GM19467 (cell line): Measurements from ENCODE around the gene SLC22A2.
"Not testable (repeated sequence)": the region's sequence is repeated elsewhere in the genome, so short reads cannot be mapped to it uniquely, and the experiment has no call there.

Experiments
- ATAC-seq: cut with Tn5 transposase; IDR thresholded peaks from one replicate; pipeline ENCODE4 v1.9.1; 2021; ENCODE audit warnings: mild to moderate bottlenecking, moderate library complexity; ENCODE audit not compliant: unreplicated experiment

SLC22A2 gene

GRCh38 chr6:160258346-160259142, at the start of gene SLC22A2:
SLC22A2 (minus strand) TSS chr6:160258821; CDS start chr6:160258757, 64 bp downstream.
- ATAC-seq, result no peak

DNA sequence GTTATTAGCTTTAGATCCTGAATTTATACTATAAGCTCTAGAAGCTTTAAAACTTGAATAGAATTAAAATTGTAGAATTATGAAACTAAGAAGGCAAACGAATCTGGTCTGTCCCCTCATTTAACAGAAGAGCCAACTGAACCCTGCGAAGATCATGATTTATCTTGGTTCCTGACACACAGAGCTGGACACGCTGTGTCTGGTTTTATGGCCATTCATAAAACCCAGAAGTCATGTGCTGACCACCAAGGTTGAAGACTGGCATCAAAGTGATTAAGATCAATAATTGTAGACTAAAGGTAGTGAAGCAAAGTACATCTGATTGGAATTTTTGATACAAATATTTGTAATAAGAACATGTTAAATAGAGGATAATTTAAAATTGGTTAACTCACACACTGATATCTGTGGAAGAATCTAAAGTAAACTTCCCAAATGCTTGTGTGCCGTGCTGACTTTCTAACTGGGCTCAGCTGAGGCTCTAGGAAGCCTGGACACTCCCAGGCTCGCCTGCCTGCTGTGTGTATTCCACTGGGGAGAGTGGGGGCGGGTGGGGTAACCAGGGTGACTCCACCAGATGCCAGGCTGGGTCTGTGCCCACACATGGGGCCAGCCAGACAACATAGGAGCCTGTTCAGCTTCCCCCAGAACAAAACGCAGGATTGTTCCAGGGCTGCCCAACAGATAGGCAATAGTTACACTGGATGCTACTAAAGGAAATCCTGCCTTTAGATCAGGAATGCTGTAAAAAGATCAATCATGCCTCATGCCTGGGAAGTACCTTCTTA, 47.5 kb upstream of the SLC22A2 start:
- ATAC-seq, result no peak

DNA sequence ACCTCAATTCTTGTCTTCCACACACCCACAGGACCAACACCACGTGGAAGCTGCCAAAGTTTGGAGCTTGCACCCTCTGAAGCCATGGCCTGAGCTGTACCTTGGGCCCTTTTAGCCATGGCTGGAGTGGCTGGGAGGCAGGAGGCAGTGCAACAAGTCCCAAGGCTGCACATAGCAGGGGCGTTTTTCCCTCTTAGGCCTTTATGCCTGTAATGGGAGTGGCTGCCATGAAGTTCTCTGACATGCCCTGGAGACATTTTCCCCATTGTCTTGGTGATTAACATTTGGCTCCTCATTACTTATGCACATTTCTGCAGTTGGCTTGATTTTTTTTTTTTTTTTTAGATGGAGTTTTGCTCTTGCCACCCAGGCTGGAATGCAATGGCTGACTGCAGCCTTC, 45.2 kb upstream of the SLC22A2 start:
- no peak for ATAC-seq

GRCh38 chr6:160302431-160303082, 43.9 kb upstream of the SLC22A2 start:
- not testable (repeated sequence) for ATAC-seq

- ATAC-seq, result no peak
These were observed 42.7 kb upstream of the SLC22A2 start for GRCh38 chr6:160301339-160301738.

DNA sequence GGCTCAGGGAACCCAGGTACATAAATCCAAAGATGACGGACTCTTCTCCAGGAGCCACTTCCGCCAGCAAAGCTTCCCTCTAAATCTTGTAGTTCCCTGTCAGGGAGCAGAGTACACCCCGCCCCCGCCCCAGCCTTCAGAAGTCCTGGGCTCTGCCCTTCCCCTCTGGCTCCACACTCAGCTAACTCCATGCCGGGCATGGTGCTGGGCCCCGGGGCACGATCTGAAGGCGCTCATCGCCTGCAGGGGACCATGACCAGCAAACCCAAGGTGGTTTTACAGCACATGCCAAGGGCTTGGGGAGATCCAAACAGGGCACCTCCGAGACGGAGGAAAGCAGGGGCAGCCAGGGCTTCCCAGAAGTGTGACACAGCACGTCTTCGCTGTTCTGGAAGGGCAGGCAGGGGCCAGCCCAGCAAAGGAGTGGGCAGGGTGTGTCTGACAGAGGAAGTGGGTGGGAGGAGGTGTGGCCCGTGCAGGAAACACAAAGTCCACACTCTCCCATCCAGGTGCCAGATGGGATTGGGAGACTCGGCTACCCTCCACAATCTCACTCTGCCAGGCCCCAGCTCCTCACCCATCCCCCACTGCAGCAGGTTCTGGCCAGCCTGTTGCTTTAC, 41.6 kb upstream of the SLC22A2 start:
- ATAC-seq, result no peak

DNA sequence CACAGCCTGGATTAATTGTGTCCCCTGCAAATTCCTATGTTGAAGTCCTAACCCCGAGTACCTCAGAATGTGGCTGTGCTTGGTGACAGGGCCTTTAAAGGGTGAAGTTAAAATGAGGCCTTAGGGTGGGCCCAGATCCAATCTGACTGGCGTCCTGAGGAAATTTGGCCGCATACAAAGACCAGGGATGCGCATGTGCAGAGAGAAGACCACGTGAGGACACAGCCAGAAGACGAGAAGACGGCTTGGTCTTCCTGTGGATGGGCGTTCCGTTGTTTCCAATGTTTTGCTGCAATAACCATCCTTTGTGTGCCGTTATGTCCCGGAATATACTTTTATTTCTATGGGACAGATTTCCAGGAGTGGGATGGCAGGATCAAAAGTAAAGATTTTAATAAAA, 40.9 kb upstream of the SLC22A2 start:
- ATAC-seq, result no peak

GRCh38 chr6:160298121-160298520, 39.5 kb upstream of the SLC22A2 start:
- ATAC-seq, result no peak

GRCh38 chr6:160297310-160297709, 38.7 kb upstream of the SLC22A2 start:
- ATAC-seq, result no peak

- no peak for ATAC-seq
These were observed 35.2 kb upstream of the SLC22A2 start for GRCh38 chr6:160293844-160294243.

DNA sequence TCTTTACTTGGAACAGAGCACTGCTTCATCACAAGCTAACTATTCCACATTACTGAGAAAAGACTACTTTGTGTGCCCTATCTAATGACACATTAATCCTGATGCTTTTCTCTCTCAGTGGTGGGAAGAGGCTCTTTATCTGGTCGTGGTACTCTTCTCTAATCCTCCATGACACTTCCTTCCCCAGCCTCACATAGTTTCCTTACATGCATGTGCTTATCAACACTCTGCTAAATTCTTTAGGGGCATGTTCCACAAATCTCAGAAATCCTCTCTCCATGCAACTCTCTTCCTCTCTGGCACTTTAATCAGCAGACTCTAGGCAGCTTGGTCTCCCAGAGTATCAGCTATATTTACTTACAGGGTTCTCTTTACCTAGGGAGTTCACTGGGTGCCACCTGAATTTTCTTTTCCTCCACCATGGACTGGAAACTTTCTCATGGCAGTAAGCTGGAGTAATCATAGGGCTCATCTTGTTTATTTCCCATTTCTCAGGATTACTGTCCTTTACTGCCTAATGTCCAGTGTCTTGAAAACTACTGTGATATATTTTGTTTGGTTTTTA, 27.0 kb upstream of the SLC22A2 start:
- no peak for ATAC-seq

- no peak for ATAC-seq
These were observed 26.0 kb upstream of the SLC22A2 start for GRCh38 chr6:160284575-160284974.

- ATAC-seq, result no peak
These were observed 23.8 kb upstream of the SLC22A2 start for GRCh38 chr6:160282444-160282843.

- no peak for ATAC-seq
These were observed 21.2 kb upstream of the SLC22A2 start for GRCh38 chr6:160279850-160280249.

- ATAC-seq, result no peak
These were observed 20.2 kb upstream of the SLC22A2 start for GRCh38 chr6:160278786-160279310.

- ATAC-seq, result no peak
These were observed 19.7 kb upstream of the SLC22A2 start for GRCh38 chr6:160278311-160278710.

DNA sequence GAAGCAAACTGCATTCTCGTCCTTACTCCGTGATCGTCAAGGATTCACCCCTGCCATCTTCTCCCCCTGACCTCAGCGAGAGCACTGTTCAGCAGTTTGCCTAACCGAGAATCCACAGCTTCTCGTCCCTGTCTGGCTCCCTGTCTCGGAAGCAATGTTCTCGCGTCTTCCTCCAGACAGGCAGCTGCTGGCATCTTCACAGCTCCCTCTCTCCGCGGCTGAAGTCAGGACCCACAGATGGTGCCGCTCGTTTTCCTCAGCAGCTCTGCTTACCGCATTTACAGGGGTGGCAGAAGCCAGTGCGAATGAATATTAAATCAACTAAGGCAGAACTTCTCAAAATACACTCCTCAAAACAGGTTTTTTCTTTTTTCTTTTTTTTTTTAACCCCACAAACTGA, 18.9 kb upstream of the SLC22A2 start:
- no peak for ATAC-seq

DNA sequence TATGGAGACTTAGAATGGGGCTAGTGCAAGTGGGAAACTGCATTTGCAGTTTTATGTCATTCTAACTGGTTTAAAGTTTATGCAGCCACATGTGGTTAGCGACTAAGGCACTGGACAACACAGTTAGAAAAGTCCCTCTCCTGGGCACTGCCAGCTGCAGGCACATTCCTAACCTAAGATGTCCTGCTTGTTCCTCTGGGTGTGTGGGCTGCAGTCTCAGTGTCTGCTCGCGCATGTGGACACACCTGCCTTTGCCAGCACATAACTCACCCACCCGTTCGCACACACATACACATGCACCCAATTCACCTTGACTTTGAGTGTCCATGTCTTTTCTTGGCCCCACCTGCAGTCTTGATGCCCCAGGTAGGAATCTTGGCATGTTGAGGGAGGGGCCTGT, 18.5 kb upstream of the SLC22A2 start:
- ATAC-seq, result no peak

DNA sequence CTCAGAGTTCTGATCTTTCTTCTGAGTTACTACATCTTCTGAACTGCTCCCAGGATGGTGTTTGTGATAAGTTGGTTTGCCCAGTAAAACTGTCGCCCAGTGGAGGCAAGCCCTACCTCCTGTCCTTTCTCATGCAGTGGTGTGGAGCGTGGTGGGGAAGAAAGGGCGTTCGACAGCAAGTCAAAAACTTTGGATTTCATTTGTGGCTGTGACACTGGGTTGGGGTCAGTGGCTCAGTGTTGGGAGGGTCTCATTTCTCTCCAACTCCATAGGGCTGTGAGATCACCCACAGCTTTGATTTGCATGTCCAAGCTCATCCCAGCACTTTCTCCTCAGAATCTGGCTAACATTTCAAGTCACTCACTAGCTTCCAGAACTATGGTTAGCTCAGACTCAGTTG, 17.5 kb upstream of the SLC22A2 start:
- no peak for ATAC-seq

GRCh38 chr6:160275511-160276003, 16.9 kb upstream of the SLC22A2 start:
- ATAC-seq, result no peak
